GM18519 (cell line): Measurements from ENCODE around the gene CA10.

Experiments used
- ATAC-seq: cut with Tn5 transposase; IDR thresholded peaks from one replicate; pipeline ENCODE4 v1.9.1; 2021; ENCODE audit warnings: mild to moderate bottlenecking, moderate library complexity; ENCODE audit not compliant: unreplicated experiment, low FRiP score

The CA10 gene

GRCh38 chr17:52147872-52148271 is 10.6 kb downstream of the CA10 start:
- ATAC-seq, result no peak

GRCh38 chr17:52147431-52147830 is 11.1 kb downstream of the CA10 start:
- ATAC-seq, result no peak

- ATAC-seq, result no peak
Observed at GRCh38 chr17:52145476-52145875, 13.0 kb downstream of the CA10 start.

GRCh38 chr17:52143542-52143941 is 15.0 kb downstream of the CA10 start:
- ATAC-seq, result no peak

DNA sequence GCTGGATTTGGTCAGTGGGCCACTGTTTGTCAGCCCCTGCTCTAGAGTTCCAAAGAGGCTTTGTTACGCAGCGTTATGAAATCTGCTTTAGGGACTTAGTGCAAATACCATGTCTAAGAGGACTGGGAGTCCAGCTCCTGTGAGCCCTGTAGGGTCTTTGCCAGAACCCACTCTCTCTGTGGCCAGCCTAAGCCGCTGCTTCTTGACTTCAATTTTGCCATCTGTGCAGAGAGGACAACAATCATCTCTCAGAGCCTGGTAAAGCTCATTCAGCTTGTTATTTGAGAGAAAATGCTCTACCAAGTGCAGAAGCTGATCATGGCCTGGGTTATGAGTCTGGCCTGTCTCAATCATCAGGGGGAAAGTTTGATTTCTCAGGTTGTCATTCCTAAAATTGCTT is 17.9 kb downstream of the CA10 start:
- ATAC-seq, result no peak

GRCh38 chr17:52138752-52139151 is 19.8 kb downstream of the CA10 start:
- no peak for ATAC-seq

DNA sequence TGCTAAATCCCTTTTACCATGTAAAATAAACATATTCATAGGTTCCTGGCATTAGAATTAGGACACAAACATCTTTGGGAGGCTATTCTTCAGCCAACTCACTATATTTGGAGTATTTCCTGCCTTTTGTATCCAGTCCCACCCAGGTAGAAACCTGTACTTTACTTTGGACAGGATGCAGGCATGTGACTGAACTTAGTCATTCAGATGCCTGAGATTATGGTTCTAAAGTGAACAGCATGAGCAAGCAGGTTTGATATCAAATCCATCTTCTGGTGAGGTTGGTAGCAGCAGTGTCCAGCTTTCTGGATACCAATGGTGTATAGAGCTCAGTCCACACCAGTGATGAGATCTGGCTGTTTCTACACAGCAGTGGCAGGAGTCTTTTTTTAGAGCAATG is 20.2 kb downstream of the CA10 start:
- ATAC-seq, result no peak

GRCh38 chr17:52136166-52136565 is 22.3 kb downstream of the CA10 start:
- no peak for ATAC-seq

DNA sequence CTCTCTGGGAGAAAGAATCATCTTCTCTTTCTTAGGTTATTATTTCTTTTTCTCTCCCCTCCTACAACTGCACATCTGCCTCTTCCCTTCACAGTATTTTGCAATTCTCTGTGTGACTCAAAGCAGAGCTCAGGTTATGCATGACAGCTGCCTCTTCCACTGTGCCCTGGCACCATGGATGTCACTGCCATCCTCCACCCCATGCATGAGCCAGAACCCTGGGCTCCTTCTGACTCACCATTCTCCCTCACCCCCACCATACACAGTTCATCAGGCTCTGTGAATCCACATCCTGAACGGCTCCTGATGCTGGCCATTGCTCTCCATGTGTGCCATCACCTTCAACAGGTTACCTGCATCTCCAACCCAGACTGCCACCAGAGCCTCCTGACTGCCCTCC is 23.9 kb downstream of the CA10 start:
- ATAC-seq, result no peak

DNA sequence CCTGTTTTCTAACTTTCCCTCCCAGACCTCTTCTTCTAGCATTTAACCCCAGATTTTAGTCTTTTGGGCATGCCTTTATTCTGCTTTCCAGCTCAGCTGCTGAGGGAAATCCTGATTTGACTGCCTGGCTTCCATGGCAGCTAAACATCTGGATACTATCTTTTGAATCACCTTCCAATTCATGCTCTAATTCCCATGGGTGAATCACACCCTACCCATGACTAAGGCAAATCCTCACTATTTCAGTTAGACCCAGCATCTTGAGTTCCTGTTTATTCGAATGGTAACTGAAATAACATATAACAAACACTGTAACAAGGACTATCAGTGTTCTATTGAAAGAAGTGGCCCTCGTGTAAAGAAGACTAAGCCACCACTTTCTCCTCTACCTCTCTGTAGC is 29.8 kb downstream of the CA10 start:
- ATAC-seq, result no peak

DNA sequence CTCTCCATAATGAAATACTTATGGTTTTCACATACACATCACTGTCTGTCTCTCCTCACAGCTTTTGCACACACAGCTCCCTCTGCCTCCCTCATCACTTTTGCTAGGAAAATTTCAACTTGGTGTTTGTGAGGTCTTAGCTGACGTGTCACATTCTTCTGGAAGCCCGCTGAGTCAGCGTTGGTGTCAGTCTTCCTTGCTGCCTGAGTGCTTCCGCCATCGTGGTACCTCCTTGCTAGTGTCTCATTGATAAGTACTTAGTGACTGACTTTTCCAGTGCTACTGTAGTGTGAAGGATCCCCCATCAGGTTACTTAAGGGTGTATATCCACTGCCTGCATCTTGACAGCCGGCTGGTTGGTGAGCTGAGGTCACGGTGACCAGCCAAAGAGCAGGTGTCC is 33.5 kb downstream of the CA10 start:
- no peak for ATAC-seq

GRCh38 chr17:52124561-52124960 is 34.0 kb downstream of the CA10 start:
- ATAC-seq, result no peak

GRCh38 chr17:52120465-52120864 is 38.0 kb downstream of the CA10 start:
- no peak for ATAC-seq

DNA sequence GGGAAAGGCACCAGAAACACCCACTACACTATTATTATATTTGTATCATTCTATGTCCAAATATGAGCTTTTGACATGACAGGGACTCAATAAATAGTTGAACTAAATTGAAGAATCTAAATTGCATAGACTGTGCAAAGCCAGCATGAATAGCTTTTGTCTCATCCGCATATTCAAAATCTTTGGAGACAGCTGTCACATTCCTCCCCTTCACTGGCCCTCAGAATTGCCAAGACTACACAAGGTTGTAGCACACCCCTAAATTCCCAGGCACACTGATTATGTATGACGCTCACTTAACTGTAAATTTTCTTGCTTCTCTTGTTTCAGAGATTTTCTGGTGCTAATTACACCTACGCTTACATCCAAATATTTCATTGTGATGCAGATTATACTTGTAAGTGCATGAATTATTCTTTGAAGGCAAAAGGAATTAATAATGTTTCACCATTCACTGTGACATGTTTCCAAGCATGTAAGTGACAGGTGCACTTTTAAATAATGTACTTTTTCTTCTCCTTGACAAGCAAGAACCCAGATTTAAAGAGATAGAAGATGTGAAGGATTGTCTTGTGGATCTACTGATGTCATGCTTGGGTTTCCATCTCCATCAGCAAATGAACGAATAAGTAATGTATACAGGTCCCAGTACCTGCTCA is 47.5 kb downstream of the CA10 start:
- ATAC-seq, result no peak

- no peak for ATAC-seq
Observed at GRCh38 chr17:52106638-52107261, 51.8 kb downstream of the CA10 start.

- no peak for ATAC-seq
Observed at GRCh38 chr17:52106072-52106471, 52.4 kb downstream of the CA10 start.

DNA sequence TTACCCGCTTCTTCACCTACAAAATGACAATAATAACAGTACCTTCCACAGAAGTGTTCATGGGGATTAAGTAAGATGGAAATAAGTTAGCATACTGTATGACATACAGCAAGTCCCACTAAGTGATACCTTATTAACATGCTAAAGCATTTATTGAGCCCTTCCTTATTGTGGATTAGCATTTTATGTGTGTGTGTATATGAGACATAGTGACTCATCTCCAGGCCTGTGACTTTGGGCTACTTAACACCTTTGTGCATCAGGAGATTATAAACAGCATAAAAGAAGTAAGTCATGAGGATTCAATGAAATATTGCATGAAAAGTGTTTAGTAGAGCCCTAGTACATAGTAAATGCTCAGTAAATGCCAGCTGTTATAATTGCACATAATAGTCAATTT is 52.9 kb downstream of the CA10 start:
- ATAC-seq, result no peak

DNA sequence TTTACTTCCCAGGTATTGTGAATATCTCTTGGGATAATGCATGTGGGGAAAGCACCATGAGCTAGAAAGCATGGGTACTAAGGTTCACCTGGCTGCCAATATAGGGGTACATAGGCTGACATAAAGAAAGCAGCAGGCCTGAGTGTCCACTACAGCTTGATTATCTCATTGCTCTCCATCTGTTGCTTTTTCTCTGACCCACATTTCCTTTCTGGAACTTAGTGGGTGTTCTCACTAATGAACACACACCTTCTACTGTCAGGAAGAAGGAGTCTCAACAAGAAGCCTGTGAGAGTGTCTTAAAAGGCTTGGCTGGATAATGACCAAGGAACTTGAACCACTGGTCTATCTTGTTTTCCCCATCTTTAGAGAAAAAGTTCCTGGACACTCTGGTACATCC is 62.5 kb downstream of the CA10 start:
- no peak for ATAC-seq

DNA sequence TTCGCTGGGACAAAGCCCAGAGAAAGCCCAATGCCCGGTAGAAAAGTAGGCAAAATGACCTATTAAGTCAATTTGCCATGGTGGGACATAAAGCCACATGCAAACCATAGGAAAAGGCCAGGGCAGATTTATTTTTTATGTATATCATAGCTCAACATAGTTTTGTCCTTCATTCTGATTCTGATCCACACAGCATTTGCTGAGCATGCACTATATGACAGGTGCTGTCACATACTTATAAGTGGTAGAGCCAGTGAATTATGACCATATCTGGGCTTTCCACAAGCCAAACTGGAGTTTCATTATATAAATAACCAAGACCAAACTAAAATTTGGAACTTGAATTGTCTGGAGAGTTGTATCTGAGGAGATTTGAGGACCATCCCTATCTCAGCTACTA is 74.3 kb downstream of the CA10 start:
- ATAC-seq, result no peak

DNA sequence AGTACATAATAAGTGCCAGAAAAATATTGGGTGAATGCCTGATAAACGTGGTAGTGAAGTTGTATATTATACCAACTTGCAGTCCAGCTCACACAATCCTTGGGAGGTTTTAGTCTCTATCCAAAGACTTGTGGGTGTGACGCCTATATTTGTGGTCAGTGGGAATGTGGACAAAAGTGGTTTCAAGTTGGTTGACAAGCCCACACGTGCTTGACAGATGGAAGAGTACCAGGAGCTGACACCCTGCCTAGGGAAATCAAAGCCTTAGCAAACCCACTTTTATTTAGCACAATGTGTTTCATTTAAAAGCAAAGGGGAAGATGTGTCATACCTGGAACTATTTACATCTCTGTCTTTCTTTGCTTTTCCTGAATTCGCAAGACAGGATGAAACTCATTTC is 79.0 kb downstream of the CA10 start:
- ATAC-seq, result no peak

DNA sequence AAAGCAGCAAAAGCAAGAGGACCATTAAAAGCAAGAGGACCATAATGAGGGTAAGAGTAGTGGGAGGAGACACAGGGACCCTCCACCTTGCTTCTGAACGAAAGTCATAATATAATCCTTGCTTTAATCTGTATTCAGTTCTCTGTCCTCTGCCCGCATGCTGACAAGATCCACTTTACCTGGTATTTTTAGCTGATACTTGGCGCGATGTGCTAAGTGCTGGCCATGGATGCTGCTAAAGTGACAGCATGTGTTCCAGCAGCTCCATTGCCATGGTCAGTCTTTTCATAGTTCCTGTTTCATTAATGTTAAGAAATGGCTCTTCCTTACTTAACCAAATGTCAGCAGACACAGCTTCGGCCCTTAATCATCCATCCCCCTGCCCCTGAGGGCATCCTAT is 86.8 kb downstream of the CA10 start:
- ATAC-seq, result no peak

DNA sequence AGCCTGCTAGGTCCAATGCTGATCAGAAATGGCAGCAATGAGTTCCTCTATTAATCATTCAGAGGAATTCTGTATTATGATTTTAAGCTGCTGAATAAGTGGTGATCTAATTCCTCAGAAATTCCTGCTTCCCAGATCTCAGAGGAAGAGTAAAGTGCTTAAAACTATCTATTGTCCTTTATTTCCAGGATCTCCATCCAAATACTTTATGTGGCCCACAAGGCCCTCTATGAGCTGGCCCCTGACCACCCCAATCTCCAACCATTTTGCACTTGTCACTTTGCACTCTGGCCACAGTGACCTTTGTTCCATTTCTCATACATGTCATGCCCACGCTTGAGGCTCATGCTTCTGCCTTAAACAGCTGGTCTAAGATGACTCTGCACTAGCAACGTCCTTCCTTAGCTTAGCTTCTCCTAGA is 93.7 kb downstream of the CA10 start:
- no peak for ATAC-seq

DNA sequence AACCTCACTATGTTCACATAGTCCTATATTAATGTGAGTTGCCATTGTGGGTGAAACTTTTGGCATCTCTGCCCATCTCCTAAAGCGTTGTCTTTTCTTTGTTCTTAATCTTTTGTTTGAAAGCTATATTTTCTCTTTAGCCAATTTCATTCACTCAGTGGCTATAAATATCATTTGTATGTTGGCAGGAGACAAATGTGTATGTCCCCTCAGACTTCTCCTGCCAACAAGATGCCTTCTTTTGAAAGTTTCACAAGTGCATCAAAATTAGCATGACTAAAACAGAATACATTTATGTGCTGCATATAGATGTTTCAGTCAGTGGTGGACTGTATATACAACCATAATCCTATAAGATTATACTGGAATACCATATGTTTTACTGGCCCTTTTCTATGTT is 109.0 kb downstream of the CA10 start:
- ATAC-seq, result no peak
